Neutrophil (primary cell): ENCODE measurements around the gene ASCC2.

Experiments
- H3K27ac ChIP-seq: fragments of 200-600 bp; sonication (generic); 2 replicates; pipeline ENCODE4 v1.5.1; 2016; ENCODE audit warnings: mild to moderate bottlenecking, moderate library complexity
- H3K27me3 ChIP-seq: fragments of 200-600 bp; sonication (generic); 2 replicates; pipeline ENCODE4 v1.6.0; 2016; ENCODE audit warnings: mild to moderate bottlenecking
- H3K36me3 ChIP-seq: fragments of 200-600 bp; sonication (generic); 2 replicates; pipeline ENCODE4 v1.5.1; 2017
- H3K4me1 ChIP-seq, 2 experiments: fragments of 200-600 bp in 1 of 2; sonication (generic) in 1 of 2; 1 replicate in 1 of 2; 2 replicates in 1 of 2; pipeline versions ENCODE4 v1.5.1 to v1.6.1; 2013 to 2016; ENCODE audit warnings: low read depth in 1 of 2, low read length in 1 of 2, mild to moderate bottlenecking in 1 of 2, moderate library complexity in 1 of 2; ENCODE audit not compliant: control insufficient read depth in 1 of 2, insufficient read depth in 1 of 2
- H3K4me3 ChIP-seq, 2 experiments: fragments of 200-600 bp in 1 of 2; sonication (generic) in 1 of 2; 1 replicate in 1 of 2; 2 replicates in 1 of 2; pipeline ENCODE4 v1.5.1; 2013 to 2016; ENCODE audit warnings: low read depth in 1 of 2, low read length in 1 of 2, mild to moderate bottlenecking in 1 of 2, moderate library complexity in 1 of 2
- H3K9me3 ChIP-seq: fragments of 200-600 bp; sonication (generic); 2 replicates; pipeline ENCODE4 v1.5.1; 2016
- TF ChIP-seq, protein P1 (sequence below): fragments of 200-600 bp; sonication (generic); IDR thresholded peaks from 2 replicates; pipeline ENCODE4 v1.5.1; 2016; ENCODE audit warnings: antibody characterized with exemption

ASCC2 gene

DNA sequence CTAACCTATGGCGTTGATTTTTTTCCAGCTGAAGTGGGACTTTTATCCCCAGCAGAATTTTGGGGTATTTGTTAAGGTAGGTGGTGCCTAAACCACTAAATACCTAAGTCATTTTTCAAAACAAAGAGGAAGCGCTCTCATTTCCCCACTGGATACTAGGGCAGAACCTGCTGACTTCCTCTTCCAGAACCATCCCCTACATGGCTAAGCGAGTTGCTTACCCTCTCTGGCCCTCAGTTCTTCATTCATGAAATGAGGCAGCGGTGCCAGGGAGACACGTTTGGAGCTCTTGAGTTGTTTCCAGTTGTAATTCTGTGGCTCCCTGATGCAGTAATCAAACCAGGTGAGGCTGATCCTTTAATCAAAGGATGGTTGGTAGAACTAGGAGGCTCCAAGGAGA is 34.9 kb upstream of the ASCC2 start:
- TF ChIP-seq, protein P1, sequence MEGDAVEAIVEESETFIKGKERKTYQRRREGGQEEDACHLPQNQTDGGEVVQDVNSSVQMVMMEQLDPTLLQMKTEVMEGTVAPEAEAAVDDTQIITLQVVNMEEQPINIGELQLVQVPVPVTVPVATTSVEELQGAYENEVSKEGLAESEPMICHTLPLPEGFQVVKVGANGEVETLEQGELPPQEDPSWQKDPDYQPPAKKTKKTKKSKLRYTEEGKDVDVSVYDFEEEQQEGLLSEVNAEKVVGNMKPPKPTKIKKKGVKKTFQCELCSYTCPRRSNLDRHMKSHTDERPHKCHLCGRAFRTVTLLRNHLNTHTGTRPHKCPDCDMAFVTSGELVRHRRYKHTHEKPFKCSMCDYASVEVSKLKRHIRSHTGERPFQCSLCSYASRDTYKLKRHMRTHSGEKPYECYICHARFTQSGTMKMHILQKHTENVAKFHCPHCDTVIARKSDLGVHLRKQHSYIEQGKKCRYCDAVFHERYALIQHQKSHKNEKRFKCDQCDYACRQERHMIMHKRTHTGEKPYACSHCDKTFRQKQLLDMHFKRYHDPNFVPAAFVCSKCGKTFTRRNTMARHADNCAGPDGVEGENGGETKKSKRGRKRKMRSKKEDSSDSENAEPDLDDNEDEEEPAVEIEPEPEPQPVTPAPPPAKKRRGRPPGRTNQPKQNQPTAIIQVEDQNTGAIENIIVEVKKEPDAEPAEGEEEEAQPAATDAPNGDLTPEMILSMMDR, result peak; percentile 19
- Histone ChIP-seq H3K36me3 (no peaks in the 10 kb centered on the region), H3K4me1 (peaks cover 32 to 36% of the 10 kb centered on the region in 2 experiments), H3K4me3 (peak overlapping the region; percentile 26 to 47), H3K9me3 (no peaks in the 10 kb centered on the region), H3K27me3 (no peaks in the 10 kb centered on the region), H3K27ac (peak overlapping the region; percentile 91)

DNA sequence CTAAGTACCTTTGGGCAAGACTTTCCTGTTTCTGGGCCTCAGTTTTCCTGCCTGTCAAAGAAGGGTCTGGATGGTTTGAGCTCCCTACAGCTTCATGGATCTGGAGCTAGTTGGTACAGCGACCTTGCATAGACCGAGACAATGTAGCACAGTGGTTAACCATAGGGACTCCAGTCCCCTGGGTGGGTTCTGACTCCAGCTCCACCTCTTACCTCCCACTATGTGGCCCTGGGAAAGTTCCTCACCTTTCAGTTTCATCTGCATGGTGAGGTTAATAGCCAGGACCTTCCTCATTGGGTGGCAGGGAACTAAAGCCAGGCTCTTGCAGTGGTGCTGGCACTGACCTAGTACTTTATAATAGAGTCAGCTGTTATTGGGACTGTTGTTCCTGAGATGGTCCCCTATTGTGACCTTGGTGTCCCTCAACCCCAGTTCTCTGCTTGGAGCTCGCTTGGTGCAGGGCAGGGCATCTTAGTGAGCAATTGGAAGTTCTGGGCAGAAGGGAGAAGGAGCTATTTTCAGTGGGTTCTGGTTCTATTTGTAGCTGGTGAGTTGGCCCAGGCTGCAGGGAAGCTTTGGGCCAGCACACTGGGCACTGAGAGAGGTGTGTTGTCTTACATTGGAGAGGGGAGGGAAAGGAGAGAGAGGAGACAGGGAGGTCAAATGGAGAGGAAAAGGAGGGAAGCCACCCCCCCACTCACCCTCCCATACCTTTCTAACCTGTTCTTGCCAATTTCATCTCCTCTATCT is 34.2 kb upstream of the ASCC2 start:
- peak overlapping the region; percentile 26 to 47 for H3K4me3 ChIP-seq
- H3K27ac ChIP-seq, result peak overlapping the region; percentile 91
- H3K9me3 ChIP-seq, result no peaks in the 10 kb centered on the region
- H3K27me3 ChIP-seq, result no peaks in the 10 kb centered on the region
- H3K4me1 ChIP-seq, result peaks cover 32 to 36% of the 10 kb centered on the region in 2 experiments
- TF ChIP-seq, protein P1, result no peak
- no peaks in the 10 kb centered on the region for H3K36me3 ChIP-seq

DNA sequence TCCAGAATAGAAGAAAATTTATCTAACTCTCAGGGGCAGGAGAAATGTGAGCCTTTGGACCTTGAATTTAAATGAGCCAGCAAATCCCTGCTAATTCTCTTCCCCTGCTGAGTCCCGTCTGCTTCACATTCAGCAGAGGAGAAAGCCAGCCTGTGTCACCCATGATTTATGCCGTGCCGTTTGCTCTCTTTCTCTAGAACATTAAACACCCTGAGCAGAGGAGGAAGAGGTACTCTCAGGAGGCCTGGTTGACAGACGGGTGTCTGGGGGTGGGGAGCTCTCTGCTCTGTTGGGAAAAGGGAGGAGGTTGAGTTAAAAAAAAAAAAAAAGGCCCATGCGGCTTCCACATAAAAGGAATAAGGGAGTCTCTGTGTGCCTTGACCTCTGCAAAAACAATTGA is 33.6 kb upstream of the ASCC2 start:
- Histone ChIP-seq H3K36me3 (no peaks in the 10 kb centered on the region), H3K4me1 (peaks cover 32 to 36% of the 10 kb centered on the region in 2 experiments), H3K27me3 (no peaks in the 10 kb centered on the region), H3K27ac (peak overlapping the region; percentile 91), H3K9me3 (no peaks in the 10 kb centered on the region), H3K4me3 (peak overlapping the region in 1 of 2 experiments; percentile 47)
- TF ChIP-seq, protein P1, result no peak

DNA sequence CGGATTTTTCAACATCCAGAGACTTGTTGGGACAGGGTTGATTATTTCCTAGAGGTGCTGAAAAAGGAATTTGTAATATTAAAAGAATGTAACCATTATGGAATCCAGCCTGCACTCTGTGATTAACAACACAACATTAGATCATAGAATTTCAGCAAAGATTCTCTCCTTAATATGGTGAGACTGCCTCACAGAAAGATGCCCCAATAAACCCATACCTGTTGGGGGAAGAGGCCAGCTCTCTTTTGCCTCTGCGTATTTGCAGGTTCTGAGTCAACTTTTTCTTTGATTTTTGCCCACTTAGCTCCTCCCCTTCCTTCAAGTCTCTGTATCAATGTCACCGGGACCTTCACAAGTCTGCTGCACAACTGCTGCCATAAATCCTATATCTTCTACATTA is 32.5 kb upstream of the ASCC2 start:
- Histone ChIP-seq H3K27ac (no peak overlapping the region), H3K36me3 (no peaks in the 10 kb centered on the region), H3K4me1 (peaks cover 32 to 36% of the 10 kb centered on the region in 2 experiments), H3K9me3 (no peaks in the 10 kb centered on the region), H3K27me3 (no peaks in the 10 kb centered on the region), H3K4me3 (no peak overlapping the region)
- TF ChIP-seq, protein P1, result no peak

- Histone ChIP-seq H3K4me3 (no peak overlapping the region), H3K4me1 (peaks cover 18 to 22% of the 10 kb centered on the region in 2 experiments), H3K36me3 (no peaks in the 10 kb centered on the region), H3K27ac (no peak overlapping the region), H3K27me3 (no peaks in the 10 kb centered on the region), H3K9me3 (no peaks in the 10 kb centered on the region)
- TF ChIP-seq, protein P1, result no peak
Observed at GRCh38 chr22:29867851-29868250, 29.8 kb upstream of the ASCC2 start.
